K562 (cell line): ENCODE data around the gene IMMP1L. TPM values are rescaled to one million over a fixed set of nuclear protein-coding genes. Genes with fewer than 3 reads are reported as not detected.

Source experiments
- ATAC-seq: fragments of 200-7000 bp; cut with Tn5 transposase; 3 replicates; pipeline ENCODE4 v1.9.1; 2020; ENCODE audit warnings: moderate library complexity
- BruUV-seq: library from RNA; stranded (reverse); fragments of 400-500 nt; replicated peaks from 2 replicates; lab custom pipeline; 2021; lab: Mats Ljungman, UMichigan
- CTCF ChIA-PET: fragments of 300-600 bp; formaldehyde crosslinking; extraction: SDS; loops from one replicate; lab custom pipeline; 2021; ENCODE audit warnings: low intra/inter-chr PET ratio; lab: Yijun Ruan, JAX
- POLR2A ChIA-PET: fragments of 300-600, 350-650 bp; sonication (Branson Sonifier 250); formaldehyde crosslinking; extraction: SDS; loops from one replicate; lab custom pipeline; 2021; ENCODE audit warnings: antibody characterized with exemption, inconsistent platforms; lab: Yijun Ruan, JAX
- DNase-seq, 4 experiments: peaks; one replicate each; pipeline versions ENCODE4 v3.0.0 to v3.0.0-alpha.2; 2011 to 2018; ENCODE audit warnings: low spot score in 3 of 4, mixed read lengths in 3 of 4; ENCODE audit errors: extremely low read depth in 1 of 4
- FAIRE-seq: peaks from 2 replicates; lab custom pipeline; 2011; peaks lifted over from hg19 to GRCh38; lab: Jason Lieb, UNC
- H2AFZ ChIP-seq: 2 replicates; pipeline ENCODE4 v1.6.0; 2011; ENCODE audit warnings: low read depth, low read length, control low read depth, inconsistent platforms
- H3K27ac ChIP-seq: fragments of 200-600 bp; 3 replicates; pipeline ENCODE4 v1.8.0; 2011; ENCODE audit warnings: low read depth, mild to moderate bottlenecking, control low read depth, inconsistent platforms, low read length, moderate library complexity, mixed read lengths; ENCODE audit errors: extremely low read depth
- H3K27me3 ChIP-seq, 2 experiments: fragments of 300-600 bp in 1 of 2; 2 replicates in 1 of 2; 3 replicates in 1 of 2; pipeline versions ENCODE4 v1.6.0 to v1.8.0; 2011; ENCODE audit warnings: inconsistent platforms in 2 of 2, low read length in 2 of 2, mild to moderate bottlenecking in 1 of 2, mixed read lengths in 1 of 2, moderate library complexity in 1 of 2; ENCODE audit not compliant: control insufficient read depth in 2 of 2, insufficient read depth in 2 of 2
- H3K36me3 ChIP-seq: fragments of 300-600 bp; 3 replicates; pipeline ENCODE4 v1.8.0; 2011; ENCODE audit warnings: mild to moderate bottlenecking, low read length, inconsistent platforms; ENCODE audit not compliant: control insufficient read depth, insufficient read depth
- H3K4me1 ChIP-seq, 2 experiments: fragments of 200-600 bp in 1 of 2; replicated peaks in 1 of 2; 2 replicates in 1 of 2; 3 replicates in 1 of 2; pipeline versions ENCODE4 v1.5.1 to v1.8.0; 2011; ENCODE audit warnings: inconsistent platforms in 2 of 2, low read length in 2 of 2, mild to moderate bottlenecking in 1 of 2, mixed read lengths in 1 of 2, moderate library complexity in 1 of 2; ENCODE audit not compliant: control insufficient read depth in 2 of 2, insufficient read depth in 2 of 2
- H3K4me2 ChIP-seq: 2 replicates; pipeline ENCODE4 v1.6.1; 2011; ENCODE audit warnings: low read length, control low read depth, inconsistent platforms, mixed read lengths; ENCODE audit not compliant: insufficient read depth
- H3K4me3 ChIP-seq: fragments of 200-600 bp; sonication (generic), shearing (Covaris generic); 2 replicates; pipeline ENCODE4 v1.5.1; 2016; ENCODE audit warnings: control low read depth, inconsistent platforms
- H3K79me2 ChIP-seq: fragments of 200-600 bp; 3 replicates; pipeline ENCODE4 v1.8.0; 2011; ENCODE audit warnings: low read length, inconsistent platforms; ENCODE audit not compliant: control insufficient read depth, insufficient read depth
- H3K9ac ChIP-seq, 2 experiments: 2 replicates each; pipeline versions ENCODE4 v1.6.0 to v1.6.1; 2011; ENCODE audit warnings: low read depth in 2 of 2, low read length in 2 of 2, control low read depth in 1 of 2, inconsistent platforms in 1 of 2, mild to moderate bottlenecking in 1 of 2, mixed read lengths in 1 of 2; ENCODE audit not compliant: insufficient read depth in 1 of 2
- H3K9me1 ChIP-seq: one replicate; pipeline ENCODE4 v1.6.0; 2011; ENCODE audit warnings: inconsistent platforms, mild to moderate bottlenecking, low read length, moderate library complexity; ENCODE audit not compliant: control insufficient read depth, insufficient read depth
- H3K9me3 ChIP-seq: replicated peaks from 2 replicates; pipeline ENCODE4 v1.5.1; 2011; ENCODE audit warnings: low read depth, low read length, inconsistent platforms; ENCODE audit not compliant: control insufficient read depth, insufficient read depth
- H4K20me1 ChIP-seq: replicated peaks from 2 replicates; pipeline ENCODE4 v1.6.1; 2011; ENCODE audit warnings: low read length, inconsistent platforms, mixed read lengths; ENCODE audit not compliant: control insufficient read depth, insufficient read depth
- CC2D1A ChIP-seq: fragments of 450-650 bp; IDR thresholded peaks from 2 replicates; pipeline ENCODE4 v1.6.1; 2017; ENCODE audit warnings: mild to moderate bottlenecking
- CXXC5 ChIP-seq: fragments of 250-450 bp; sonication (Bioruptor Pico); IDR thresholded peaks from 2 replicates; pipeline ENCODE4 v1.8.0; 2022; ENCODE audit warnings: inconsistent platforms, mild to moderate bottlenecking, moderate library complexity
- HDAC6 ChIP-seq: IDR thresholded peaks from 2 replicates; pipeline ENCODE4 v1.6.1; 2012; ENCODE audit warnings: low read depth, mild to moderate bottlenecking, control low read depth, inconsistent platforms, low read length, moderate library complexity
- IRF2 ChIP-seq: sonication (generic); formaldehyde crosslinking; IDR thresholded peaks from 2 replicates; pipeline ENCODE4 v1.8.1; 2022; ENCODE audit warnings: mild to moderate bottlenecking, missing genetic modification reagents
- KLF16 ChIP-seq: IDR thresholded peaks from 2 replicates; pipeline ENCODE4 v1.6.1; 2016; ENCODE audit warnings: antibody characterized with exemption
- MBD1 ChIP-seq: fragments of 250-450 bp; sonication (Bioruptor Pico); IDR thresholded peaks from 2 replicates; pipeline ENCODE4 v1.8.0; 2022; ENCODE audit warnings: inconsistent platforms
- POLR3G ChIP-seq: IDR thresholded peaks from 2 replicates; pipeline ENCODE4 v1.6.1; 2011; ENCODE audit not compliant: insufficient read length, insufficient replicate concordance; ENCODE audit errors: extremely low read depth
- PREB ChIP-seq: sonication (generic); formaldehyde crosslinking; IDR thresholded peaks from 2 replicates; pipeline ENCODE4 v1.8.1; 2023; ENCODE audit warnings: mild to moderate bottlenecking, missing genetic modification reagents
- RBBP5 ChIP-seq: fragments of 200-600 bp; sonication (generic); IDR thresholded peaks from 2 replicates; pipeline ENCODE4 v1.6.1; 2012; ENCODE audit warnings: borderline replicate concordance, mild to moderate bottlenecking, low read length, control low read depth, inconsistent platforms; ENCODE audit not compliant: insufficient read depth, poor library complexity, severe bottlenecking
- SIN3B ChIP-seq: fragments of 450-650 bp; IDR thresholded peaks from 2 replicates; pipeline ENCODE4 v1.6.1; 2017; ENCODE audit warnings: low read depth, mild to moderate bottlenecking, moderate library complexity
- SNIP1 ChIP-seq: fragments of 450-650 bp; IDR thresholded peaks from 2 replicates; pipeline ENCODE4 v1.7.1; 2017; ENCODE audit warnings: low read depth, mild to moderate bottlenecking
- TGIF2 ChIP-seq: sonication (generic); formaldehyde crosslinking; IDR thresholded peaks from 2 replicates; pipeline ENCODE4 v1.8.1; 2022; ENCODE audit warnings: mild to moderate bottlenecking, missing genetic modification reagents, moderate library complexity
- TRIM28 ChIP-seq: fragments of 450-650 bp; IDR thresholded peaks from 2 replicates; pipeline ENCODE4 v1.6.1; 2017
- ZNF609 ChIP-seq: sonication (generic); formaldehyde crosslinking; IDR thresholded peaks from 2 replicates; pipeline ENCODE4 v1.8.1; 2023; ENCODE audit warnings: missing genetic modification reagents, mild to moderate bottlenecking, borderline replicate concordance
- WGBS: fragments of 100-300 bp; shearing (Covaris generic); methylation state at CpG from one replicate; pipeline ENCODE4 v1.1.6; 2016; ENCODE audit warnings: low coverage, mixed read lengths; ENCODE audit not compliant: insufficient coverage; ENCODE audit errors: missing lambda C conversion rate; 5-methylcytosine and 5-hydroxymethylcytosine counted together
- in situ Hi-C: fragments of 300-500 bp; cut with MboI; formaldehyde crosslinking; loops from 4 replicates; pipeline ENCODE4 v1.15.0; 2018; ENCODE audit warnings: inconsistent platforms, mixed read lengths
- intact Hi-C: fragments of 100-400 bp; cut with micrococcal nuclease; formaldehyde crosslinking; loops from 2 replicates; pipeline ENCODE4 v1.14.2; 2022
- polyA plus RNA-seq, 8 experiments: library from polyadenylated mRNA; depleted of rRNA in 4 of 8; stranded (reverse) in 5 of 8; unstranded in 3 of 8; fragments of >200 nt; fragmentation: Nextera tagmentation in 2 of 8; fragmentation: Illumina TruSeq in 1 of 8; extraction: Ambion mirVana in 2 of 8; extraction: Trizol in 1 of 8; gene quantifications; 2 replicates each; pipeline versions ENCODE4 v1.2.1 to v1.2.3, GENCODE V29; 2011 to 2014; ENCODE audit warnings: inconsistent platforms in 1 of 8, missing spikeins in 1 of 8
- total RNA-seq, 7 experiments: library from RNA; depleted of rRNA in 6 of 7; stranded (reverse); fragments of >200 nt in 6 of 7; fragmentation: Illumina TruSeq in 2 of 7; extraction: Trizol in 2 of 7; gene quantifications; 2 replicates each; pipeline versions ENCODE4 v1.2.1 to v1.2.3, GENCODE V29; 2011 to 2021; ENCODE audit warnings: low replicate concordance in 1 of 7

IMMP1L gene
- total and polyA plus RNA-seq, 9 of the 15 experiments (the other 6 are each of a cell fraction or from before 2014, with no cell fraction given), result 56.0 to 245 (median 169) TPM

- TF ChIP-seq PREB (CRISPR knock-in tag) (no peak), IRF2 (no peak), MBD1 (CRISPR knock-in tag) (no peak)
Observed at GRCh38 chr11:31493235-31493634, 16.2 kb downstream of the IMMP1L start (continued).

GRCh38 chr11:31492320-31492913 lies 17.0 kb downstream of the IMMP1L start:
- 59% methylated on average over 2 of the region's 2 CpGs for WGBS
- ChIA-PET POLR2A (interaction anchor here (0.7 to 2.3 kb wide), 7 partner anchors 8 to 1073 kb away, joined by 3 to 6 read pairs (median 3); no protein-coding TSS in a partner anchor), CTCF (no interaction called here)
- H3K9me3 ChIP-seq, result no peaks in the 10 kb centered on the region
- H3K27ac ChIP-seq, result no peak overlapping the region
- no peaks in the 10 kb centered on the region for H3K27me3 ChIP-seq
- no peak for DNase-seq
- in situ Hi-C loops, result no loop called here
- no peaks in the 10 kb centered on the region; a peak in 1 of 5 replicates for H3K4me1 ChIP-seq
- no peak for ATAC-seq
- H3K9me1 ChIP-seq, result no peaks in the 10 kb centered on the region
- H4K20me1 ChIP-seq, result no peaks in the 10 kb centered on the region
- intact Hi-C loops, result no loop called here
- no peak overlapping the region for H3K4me2 ChIP-seq
- H3K4me3 ChIP-seq, result no peak overlapping the region
- H3K9ac ChIP-seq, result no peak overlapping the region
- H2AFZ ChIP-seq, result no peak overlapping the region
- peaks cover 75% of the 10 kb centered on the region for H3K79me2 ChIP-seq
- peaks cover 39% of the 10 kb centered on the region; the same call in 2 of the 3 replicates for H3K36me3 ChIP-seq
- no peak for FAIRE-seq
- BruUV-seq, result no TSS peak
- no peak for TF ChIP-seq SIN3B
- no peak for TF ChIP-seq CXXC5 (CRISPR knock-in tag)
- TF ChIP-seq HDAC6, result no peak
- no peak for TF ChIP-seq CC2D1A
- TF ChIP-seq ZNF609 (CRISPR knock-in tag), result no peak
- no peak for TF ChIP-seq SNIP1
- no peak for TF ChIP-seq KLF16
- TF ChIP-seq POLR3G, result no peak
- no peak for TF ChIP-seq TGIF2
- no peak for TF ChIP-seq TRIM28
- TF ChIP-seq RBBP5, result no peak
